Measurements from ENCODE around the gene EPHA6.

EPHA6 gene

GRCh38 chr3:97721446-97721845 is 907.1 kb downstream of the EPHA6 start:
- DNase-seq, result no peak

GRCh38 chr3:97736928-97737327 is 922.5 kb downstream of the EPHA6 start:
- DNase-seq, result no peak

- DNase-seq, result no peak
Measured at GRCh38 chr3:97738761-97739160, 924.4 kb downstream of the EPHA6 start.

- no peak for DNase-seq
Measured at GRCh38 chr3:97742036-97742435, 927.6 kb downstream of the EPHA6 start.

GRCh38 chr3:97744289-97744688 is 929.9 kb downstream of the EPHA6 start:
- no peak for DNase-seq

- DNase-seq, result no peak
Measured at GRCh38 chr3:97763586-97764406, 949.4 kb downstream of the EPHA6 start.

GRCh38 chr3:97764407-97765238 is 950.2 kb downstream of the EPHA6 start, which contains the start of gene ARL6:
Gene ARL6, plus strand, starts transcription at chr3:97764758. Its CDS starts 3,350 bp downstream, at chr3:97768108.
- peak; percentile 58 to 70 for DNase-seq

GRCh38 chr3:97765336-97765735 is 950.9 kb downstream of the EPHA6 start:
- no peak for DNase-seq

GRCh38 chr3:97772926-97773325 is 958.5 kb downstream of the EPHA6 start:
- no peak for DNase-seq

GRCh38 chr3:97778152-97778551 is 963.8 kb downstream of the EPHA6 start:
- DNase-seq, result no peak

GRCh38 chr3:97793420-97794019 is 979.1 kb downstream of the EPHA6 start:
- peak in 1 of 2 donors; percentile 64 for DNase-seq

GRCh38 chr3:97795951-97796350 is 981.6 kb downstream of the EPHA6 start:
- DNase-seq, result no peak
